ENCODE results near the gene ABCA2.

Gene ABCA2

GRCh38 chr9:137016436-137016835 lies 11.6 kb downstream of the ABCA2 start:
- ATAC-seq: no peak
- TF ChIP-seq CSRNP3 (CRISPR knock-in tag; IDR thresholded peaks at IDR 0.05) (no peak), ZC3H10 (CRISPR knock-in tag; IDR thresholded peaks at IDR 0.05) (no peak), ISL1 (CRISPR knock-in tag; IDR thresholded peaks at IDR 0.05) (no peak), TSHZ2 (CRISPR knock-in tag; IDR thresholded peaks at IDR 0.05) (no peak), ZNF8 (CRISPR knock-in tag; IDR thresholded peaks at IDR 0.05) (no peak), PATZ1 (CRISPR knock-in tag; IDR thresholded peaks at IDR 0.05; ENCODE audit: borderline replicate concordance) (no peak), SNAI2 (CRISPR knock-in tag; IDR thresholded peaks at IDR 0.05) (no peak), OSR1 (CRISPR knock-in tag; IDR thresholded peaks at IDR 0.05) (no peak), ZFP3 (CRISPR knock-in tag; IDR thresholded peaks at IDR 0.05) (no peak), PPARA (CRISPR knock-in tag; IDR thresholded peaks at IDR 0.05; ENCODE audit: borderline replicate concordance) (no peak), ESRRG (CRISPR knock-in tag; IDR thresholded peaks at IDR 0.05) (no peak), CREB5 (CRISPR knock-in tag; IDR thresholded peaks at IDR 0.05; ENCODE audit: low read depth) (no peak), TOX (CRISPR knock-in tag; IDR thresholded peaks at IDR 0.05; ENCODE audit: borderline replicate concordance) (no peak), ZNF565 (CRISPR knock-in tag; conservative IDR thresholded peaks at IDR 0.05; ENCODE audit: low read depth) (no peak), BACH2 (CRISPR knock-in tag; IDR thresholded peaks at IDR 0.05; ENCODE audit: borderline replicate concordance) (no peak), GLIS3 (CRISPR knock-in tag; IDR thresholded peaks at IDR 0.05) (no peak), RARB (CRISPR knock-in tag; IDR thresholded peaks at IDR 0.05) (no peak), ZFP30 (CRISPR knock-in tag; IDR thresholded peaks at IDR 0.05) (no peak), CSDC2 (CRISPR knock-in tag; IDR thresholded peaks at IDR 0.05) (no peak)
- TF ChIP-seq, protein P1, sequence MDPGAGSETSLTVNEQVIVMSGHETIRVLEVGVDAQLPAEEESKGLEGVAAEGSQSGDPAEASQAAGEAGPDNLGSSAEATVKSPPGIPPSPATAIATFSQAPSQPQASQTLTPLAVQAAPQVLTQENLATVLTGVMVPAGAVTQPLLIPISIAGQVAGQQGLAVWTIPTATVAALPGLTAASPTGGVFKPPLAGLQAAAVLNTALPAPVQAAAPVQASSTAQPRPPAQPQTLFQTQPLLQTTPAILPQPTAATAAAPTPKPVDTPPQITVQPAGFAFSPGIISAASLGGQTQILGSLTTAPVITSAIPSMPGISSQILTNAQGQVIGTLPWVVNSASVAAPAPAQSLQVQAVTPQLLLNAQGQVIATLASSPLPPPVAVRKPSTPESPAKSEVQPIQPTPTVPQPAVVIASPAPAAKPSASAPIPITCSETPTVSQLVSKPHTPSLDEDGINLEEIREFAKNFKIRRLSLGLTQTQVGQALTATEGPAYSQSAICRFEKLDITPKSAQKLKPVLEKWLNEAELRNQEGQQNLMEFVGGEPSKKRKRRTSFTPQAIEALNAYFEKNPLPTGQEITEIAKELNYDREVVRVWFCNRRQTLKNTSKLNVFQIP (CRISPR knock-in tag; IDR thresholded peaks at IDR 0.05; ENCODE audit: borderline replicate concordance, low read depth): no peak

GRCh38 chr9:137015976-137016375 lies 12.1 kb downstream of the ABCA2 start:
- ATAC-seq: no peak
- TF ChIP-seq OSR1 (CRISPR knock-in tag; IDR thresholded peaks at IDR 0.05) (no peak), ZNF70 (CRISPR knock-in tag; IDR thresholded peaks at IDR 0.05) (no peak), CREB5 (CRISPR knock-in tag; IDR thresholded peaks at IDR 0.05; ENCODE audit: low read depth) (no peak), ZNF565 (CRISPR knock-in tag; conservative IDR thresholded peaks at IDR 0.05; ENCODE audit: low read depth) (no peak), ZC3H10 (CRISPR knock-in tag; IDR thresholded peaks at IDR 0.05) (no peak), SNAI2 (CRISPR knock-in tag; IDR thresholded peaks at IDR 0.05) (no peak), PATZ1 (CRISPR knock-in tag; IDR thresholded peaks at IDR 0.05; ENCODE audit: borderline replicate concordance) (no peak), ZFP3 (CRISPR knock-in tag; IDR thresholded peaks at IDR 0.05) (no peak), ZNF8 (CRISPR knock-in tag; IDR thresholded peaks at IDR 0.05) (no peak), CSRNP3 (CRISPR knock-in tag; IDR thresholded peaks at IDR 0.05) (no peak), TOX (CRISPR knock-in tag; IDR thresholded peaks at IDR 0.05; ENCODE audit: borderline replicate concordance) (no peak), CSDC2 (CRISPR knock-in tag; IDR thresholded peaks at IDR 0.05) (no peak), RARB (CRISPR knock-in tag; IDR thresholded peaks at IDR 0.05) (no peak), GLIS3 (CRISPR knock-in tag; IDR thresholded peaks at IDR 0.05) (no peak), ESRRG (CRISPR knock-in tag; IDR thresholded peaks at IDR 0.05) (no peak), BACH2 (CRISPR knock-in tag; IDR thresholded peaks at IDR 0.05; ENCODE audit: borderline replicate concordance) (no peak), ZFP30 (CRISPR knock-in tag; IDR thresholded peaks at IDR 0.05) (no peak)
- TF ChIP-seq, protein P1 (CRISPR knock-in tag; IDR thresholded peaks at IDR 0.05; ENCODE audit: borderline replicate concordance, low read depth): no peak

Data from SK-N-SH treated with all-trans-retinoic acid at 6 μM for 48 hours (cell line).